ENCODE data around the gene OR10A5.
"Not testable (repeated sequence)": the region's sequence is repeated elsewhere in the genome, so short reads cannot be mapped to it uniquely, and the experiment has no call there.

The OR10A5 gene

GRCh38 chr11:6845383-6845782 is at the start of gene OR10A5:
OR10A5 (plus strand) TSS chr11:6845683; CDS start chr11:6845683, 0 bp downstream.
- Histone ChIP-seq H3K4me1 (no peaks in the 10 kb centered on the region; the same call in 1 of the 2 replicates), H3K4me3 (no peak within 1 kb of the TSS), H3K27me3 (ENCODE audit: low read depth) (no peaks in the 10 kb centered on the region), H3K36me3 (replicated peaks) (no peaks in the 10 kb centered on the region), H3K9me3 (no peaks in the 10 kb centered on the region; the same call in 1 of the 2 replicates)
- in situ Hi-C loops (cut with MboI; ENCODE audit: low sequenced_read_pairs): no loop called here
- DNase-seq (ENCODE audit: low spot score in 2 of 2): no peak

- in situ Hi-C loops (cut with MboI; ENCODE audit: low sequenced_read_pairs): no loop called here
- H3K4me3 ChIP-seq: no peak within 1 kb of the TSS
- no peak for DNase-seq (ENCODE audit: low spot score in 2 of 2)
- H3K4me1 ChIP-seq: no peaks in the 10 kb centered on the region; the same call in 1 of the 2 replicates
- H3K27me3 ChIP-seq (ENCODE audit: low read depth): no peaks in the 10 kb centered on the region
- H3K9me3 ChIP-seq: no peaks in the 10 kb centered on the region
- H3K36me3 ChIP-seq (replicated peaks): no peaks in the 10 kb centered on the region
These were observed 46.1 kb upstream of the OR10A5 start, which contains the start of gene OR6A2 for GRCh38 chr11:6799402-6799801. OR6A2 (minus strand) TSS chr11:6799689; CDS start chr11:6795708, 3,981 bp downstream.

- H3K27me3 ChIP-seq (ENCODE audit: low read depth); in situ Hi-C loops (cut with MboI; ENCODE audit: low sequenced_read_pairs); H3K36me3 ChIP-seq (replicated peaks); H3K4me1 ChIP-seq; H3K4me3 ChIP-seq; H3K9me3 ChIP-seq: not testable (repeated sequence)
- peak; percentile 22 to 27 for DNase-seq (ENCODE audit: low spot score in 2 of 2)
These were observed 44.4 kb upstream of the OR10A5 start for GRCh38 chr11:6801075-6801474.

GRCh38 chr11:6812390-6813005 is 33.0 kb upstream of the OR10A5 start:
- peak; percentile 34 to 52 for DNase-seq (ENCODE audit: low spot score in 2 of 2)
- Histone ChIP-seq H3K27me3 (ENCODE audit: low read depth) (peaks cover 3% of the 10 kb centered on the region; the same call in 1 of the 2 replicates), H3K36me3 (replicated peaks) (no peaks in the 10 kb centered on the region), H3K9me3 (no peaks in the 10 kb centered on the region), H3K4me1 (no peaks in the 10 kb centered on the region), H3K4me3 (no peak overlapping the region)
- in situ Hi-C loops (cut with MboI; ENCODE audit: low sequenced_read_pairs): no loop called here

- H3K27me3 ChIP-seq (ENCODE audit: low read depth): no peaks in the 10 kb centered on the region
- H3K4me3 ChIP-seq: no peak overlapping the region
- H3K4me1 ChIP-seq: no peaks in the 10 kb centered on the region
- in situ Hi-C loops (cut with MboI; ENCODE audit: low sequenced_read_pairs): no loop called here
- DNase-seq (ENCODE audit: low spot score in 2 of 2): no peak
- H3K9me3 ChIP-seq: no peaks in the 10 kb centered on the region
- no peaks in the 10 kb centered on the region for H3K36me3 ChIP-seq (replicated peaks)
These were observed 31.8 kb upstream of the OR10A5 start for GRCh38 chr11:6813656-6814055.

GRCh38 chr11:6817694-6818093 is 27.8 kb upstream of the OR10A5 start:
- in situ Hi-C loops (cut with MboI; ENCODE audit: low sequenced_read_pairs): no loop called here
- H3K36me3 ChIP-seq (replicated peaks): no peaks in the 10 kb centered on the region
- H3K9me3 ChIP-seq: no peaks in the 10 kb centered on the region
- no peaks in the 10 kb centered on the region for H3K27me3 ChIP-seq (ENCODE audit: low read depth)
- no peak for DNase-seq (ENCODE audit: low spot score in 2 of 2)
- H3K4me1 ChIP-seq: no peaks in the 10 kb centered on the region
- H3K4me3 ChIP-seq: no peak overlapping the region

- in situ Hi-C loops (cut with MboI; ENCODE audit: low sequenced_read_pairs): no loop called here
- DNase-seq (ENCODE audit: low spot score in 2 of 2): no peak
- no peaks in the 10 kb centered on the region for H3K27me3 ChIP-seq (ENCODE audit: low read depth)
These were observed 26.5 kb upstream of the OR10A5 start for GRCh38 chr11:6818967-6819366.

GRCh38 chr11:6824136-6824823 is 21.2 kb upstream of the OR10A5 start:
- Histone ChIP-seq H3K9me3 (no peaks in the 10 kb centered on the region), H3K4me3 (no peak overlapping the region), H3K36me3 (replicated peaks) (no peaks in the 10 kb centered on the region), H3K4me1 (no peaks in the 10 kb centered on the region), H3K27me3 (ENCODE audit: low read depth) (no peaks in the 10 kb centered on the region)
- DNase-seq (ENCODE audit: low spot score in 2 of 2): no peak
- in situ Hi-C loops (cut with MboI; ENCODE audit: low sequenced_read_pairs): no loop called here

More at GRCh38 chr11:6818967-6819366, 26.5 kb upstream of the OR10A5 start:
- Histone ChIP-seq H3K9me3 (no peaks in the 10 kb centered on the region), H3K4me1 (no peaks in the 10 kb centered on the region), H3K4me3 (no peak overlapping the region), H3K36me3 (replicated peaks) (no peaks in the 10 kb centered on the region)

- Histone ChIP-seq H3K4me3 (no peak overlapping the region), H3K4me1 (no peaks in the 10 kb centered on the region), H3K27me3 (ENCODE audit: low read depth) (no peaks in the 10 kb centered on the region), H3K9me3 (no peaks in the 10 kb centered on the region), H3K36me3 (replicated peaks) (no peaks in the 10 kb centered on the region)
- no peak for DNase-seq (ENCODE audit: low spot score in 2 of 2)
- in situ Hi-C loops (cut with MboI; ENCODE audit: low sequenced_read_pairs): no loop called here
These were observed 20.2 kb upstream of the OR10A5 start for GRCh38 chr11:6825231-6825744.

- H3K9me3 ChIP-seq: no peaks in the 10 kb centered on the region; the same call in 1 of the 2 replicates
- H3K36me3 ChIP-seq (replicated peaks): no peaks in the 10 kb centered on the region
- H3K27me3 ChIP-seq (ENCODE audit: low read depth): no peaks in the 10 kb centered on the region
- no peak overlapping the region for H3K4me3 ChIP-seq
- in situ Hi-C loops (cut with MboI; ENCODE audit: low sequenced_read_pairs): no loop called here
- DNase-seq (ENCODE audit: low spot score in 2 of 2): no peak
- H3K4me1 ChIP-seq: no peaks in the 10 kb centered on the region
These were observed 17.4 kb upstream of the OR10A5 start for GRCh38 chr11:6828103-6828502.

- Histone ChIP-seq H3K4me1 (no peaks in the 10 kb centered on the region), H3K4me3 (no peak overlapping the region), H3K9me3 (no peaks in the 10 kb centered on the region; the same call in 1 of the 2 replicates), H3K27me3 (ENCODE audit: low read depth) (peaks cover 3% of the 10 kb centered on the region; the same call in 1 of the 2 replicates), H3K36me3 (replicated peaks) (no peaks in the 10 kb centered on the region)
- DNase-seq (ENCODE audit: low spot score in 2 of 2): no peak
- in situ Hi-C loops (cut with MboI; ENCODE audit: low sequenced_read_pairs): no loop called here
These were observed 12.1 kb upstream of the OR10A5 start for GRCh38 chr11:6833356-6833755.

- in situ Hi-C loops (cut with MboI; ENCODE audit: low sequenced_read_pairs): no loop called here
- H3K4me1 ChIP-seq: no peaks in the 10 kb centered on the region
- no peak for DNase-seq (ENCODE audit: low spot score in 2 of 2)
- no peaks in the 10 kb centered on the region; the same call in 1 of the 2 replicates for H3K9me3 ChIP-seq
- peaks cover 3% of the 10 kb centered on the region; the same call in 1 of the 2 replicates for H3K27me3 ChIP-seq (ENCODE audit: low read depth)
- no peaks in the 10 kb centered on the region for H3K36me3 ChIP-seq (replicated peaks)
- no peak overlapping the region for H3K4me3 ChIP-seq
These were observed 11.5 kb upstream of the OR10A5 start for GRCh38 chr11:6834021-6834420.

- H3K36me3 ChIP-seq (replicated peaks): no peaks in the 10 kb centered on the region
- DNase-seq (ENCODE audit: low spot score in 2 of 2): no peak
- H3K4me1 ChIP-seq: no peaks in the 10 kb centered on the region; the same call in 1 of the 2 replicates
- no peak overlapping the region for H3K4me3 ChIP-seq
- in situ Hi-C loops (cut with MboI; ENCODE audit: low sequenced_read_pairs): no loop called here
- H3K9me3 ChIP-seq: no peaks in the 10 kb centered on the region; the same call in 1 of the 2 replicates
- H3K27me3 ChIP-seq (ENCODE audit: low read depth): no peaks in the 10 kb centered on the region
These were observed 3.8 kb upstream of the OR10A5 start for GRCh38 chr11:6841694-6842093.

GRCh38 chr11:6843670-6844069 is 1.8 kb upstream of the OR10A5 start:
- in situ Hi-C loops (cut with MboI; ENCODE audit: low sequenced_read_pairs): no loop called here
- Histone ChIP-seq H3K4me1 (no peaks in the 10 kb centered on the region; the same call in 1 of the 2 replicates), H3K9me3 (no peaks in the 10 kb centered on the region; the same call in 1 of the 2 replicates), H3K27me3 (ENCODE audit: low read depth) (no peaks in the 10 kb centered on the region), H3K4me3 (no peak overlapping the region), H3K36me3 (replicated peaks) (no peaks in the 10 kb centered on the region)
- DNase-seq (ENCODE audit: low spot score in 2 of 2): peak in 1 of 2 experiments; percentile 34

All from HAP-1 (cell line).